HL-60 (cell line): ENCODE measurements around the gene ESR2.
A peak's percentile ranks its signal among the peaks of the same experiment; 100 is the strongest.

Experiments used
- DNase-seq, 2 experiments: peaks; one replicate each; pipeline ENCODE4 v3.0.0-alpha.2; 2010 to 2020; ENCODE audit warnings: low read depth in 1 of 2, low spot score in 1 of 2
- H3K27ac ChIP-seq: fragments of 250-450 bp; sonication (Bioruptor Pico); replicated peaks from 2 replicates; pipeline ENCODE4 v1.5.1; 2020; ENCODE audit warnings: mild to moderate bottlenecking, moderate library complexity
- H3K27me3 ChIP-seq: fragments of 250-450 bp; sonication (Bioruptor Pico); 2 replicates; pipeline ENCODE4 v1.5.1; 2021; ENCODE audit warnings: mild to moderate bottlenecking, moderate library complexity; ENCODE audit not compliant: insufficient read depth, poor library complexity, severe bottlenecking
- H3K4me3 ChIP-seq: replicated peaks from 2 replicates; pipeline ENCODE4 v1.5.1; 2011; ENCODE audit warnings: mild to moderate bottlenecking, control low read depth, low read length; ENCODE audit not compliant: insufficient read depth
- GABPA ChIP-seq: IDR thresholded peaks from 2 replicates; pipeline ENCODE4 v1.6.1; 2012; ENCODE audit warnings: low read depth
- POLR2AphosphoS5 ChIP-seq: IDR thresholded peaks from 2 replicates; pipeline ENCODE4 v1.6.1; 2012; ENCODE audit warnings: low read depth
- SPI1 ChIP-seq: IDR thresholded peaks from 2 replicates; pipeline ENCODE4 v1.6.1; 2012; ENCODE audit warnings: low read depth, mild to moderate bottlenecking, borderline replicate concordance
- long read RNA-seq: library from polyadenylated mRNA; unstranded; transcript quantifications from one replicate; pipeline ENCODE4 v2.0.0, GENCODE V29; 2020
- TF ChIP-seq, protein P1 (sequence below): IDR thresholded peaks from 2 replicates; pipeline ENCODE4 v1.6.1; 2012; ENCODE audit warnings: low read depth; ENCODE audit not compliant: insufficient replicate concordance
- TF ChIP-seq, protein P2 (sequence below): IDR thresholded peaks from one replicate; pipeline ENCODE4 v1.5.1; 2011; ENCODE audit warnings: low read length, control low read depth, inconsistent platforms; ENCODE audit not compliant: insufficient read depth

ESR2 gene
- long read RNA-seq, partial matches to known transcripts, result 2 of 3 reads
- long read RNA-seq, other reads (novel, unspliced or antisense), result 1 of 3 reads

DNA sequence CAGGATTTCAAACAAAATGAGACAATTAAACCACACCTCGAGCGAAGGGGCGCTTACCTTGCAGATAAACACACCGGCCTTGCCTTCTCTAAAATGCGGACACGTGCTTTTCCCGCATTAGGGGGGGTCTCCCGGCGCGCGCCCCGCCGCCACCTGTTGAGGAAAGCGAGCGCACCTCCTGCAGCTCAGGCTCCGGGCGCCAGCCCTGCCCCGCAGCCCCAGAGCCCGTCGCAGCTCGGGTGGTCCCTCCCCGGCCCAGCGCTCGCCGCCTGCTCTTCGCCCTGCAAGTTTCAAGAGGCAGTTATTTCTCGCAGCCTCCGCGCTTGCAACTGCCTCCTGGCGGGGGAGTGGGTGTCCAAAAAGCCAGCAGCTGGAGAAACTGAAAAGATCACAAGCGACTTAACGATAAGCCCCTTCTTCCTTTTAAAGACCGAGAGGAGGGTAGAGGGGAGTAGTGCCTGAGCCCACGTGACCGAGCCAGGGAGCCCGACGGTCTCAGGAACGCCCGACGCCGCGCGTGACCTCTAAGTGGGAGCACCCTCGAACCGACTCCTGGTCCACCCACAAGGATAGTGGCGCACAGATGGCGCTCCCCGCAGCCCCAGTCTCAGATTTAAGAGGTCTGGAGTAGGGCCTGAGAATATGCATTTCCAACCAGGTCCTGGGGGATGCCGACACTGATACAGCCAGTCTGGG is at the start of gene ESR2:
TSS of gene ESR2 (minus strand) at position 396 of the 696 bp plus-strand sequence. CDS start 11,386 bp downstream, outside the sequence.
- DNase-seq, result no peak
- Histone ChIP-seq H3K4me3 (no peak within 1 kb of the TSS), H3K27ac (no peak within 1 kb of the TSS), H3K27me3 (peaks cover 8% of the 10 kb centered on the region)
- TF ChIP-seq SPI1, result no peak
- no peak for TF ChIP-seq GABPA
- TF ChIP-seq POLR2AphosphoS5, result no peak
- TF ChIP-seq, protein P1, sequence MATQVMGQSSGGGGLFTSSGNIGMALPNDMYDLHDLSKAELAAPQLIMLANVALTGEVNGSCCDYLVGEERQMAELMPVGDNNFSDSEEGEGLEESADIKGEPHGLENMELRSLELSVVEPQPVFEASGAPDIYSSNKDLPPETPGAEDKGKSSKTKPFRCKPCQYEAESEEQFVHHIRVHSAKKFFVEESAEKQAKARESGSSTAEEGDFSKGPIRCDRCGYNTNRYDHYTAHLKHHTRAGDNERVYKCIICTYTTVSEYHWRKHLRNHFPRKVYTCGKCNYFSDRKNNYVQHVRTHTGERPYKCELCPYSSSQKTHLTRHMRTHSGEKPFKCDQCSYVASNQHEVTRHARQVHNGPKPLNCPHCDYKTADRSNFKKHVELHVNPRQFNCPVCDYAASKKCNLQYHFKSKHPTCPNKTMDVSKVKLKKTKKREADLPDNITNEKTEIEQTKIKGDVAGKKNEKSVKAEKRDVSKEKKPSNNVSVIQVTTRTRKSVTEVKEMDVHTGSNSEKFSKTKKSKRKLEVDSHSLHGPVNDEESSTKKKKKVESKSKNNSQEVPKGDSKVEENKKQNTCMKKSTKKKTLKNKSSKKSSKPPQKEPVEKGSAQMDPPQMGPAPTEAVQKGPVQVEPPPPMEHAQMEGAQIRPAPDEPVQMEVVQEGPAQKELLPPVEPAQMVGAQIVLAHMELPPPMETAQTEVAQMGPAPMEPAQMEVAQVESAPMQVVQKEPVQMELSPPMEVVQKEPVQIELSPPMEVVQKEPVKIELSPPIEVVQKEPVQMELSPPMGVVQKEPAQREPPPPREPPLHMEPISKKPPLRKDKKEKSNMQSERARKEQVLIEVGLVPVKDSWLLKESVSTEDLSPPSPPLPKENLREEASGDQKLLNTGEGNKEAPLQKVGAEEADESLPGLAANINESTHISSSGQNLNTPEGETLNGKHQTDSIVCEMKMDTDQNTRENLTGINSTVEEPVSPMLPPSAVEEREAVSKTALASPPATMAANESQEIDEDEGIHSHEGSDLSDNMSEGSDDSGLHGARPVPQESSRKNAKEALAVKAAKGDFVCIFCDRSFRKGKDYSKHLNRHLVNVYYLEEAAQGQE, result no peak
- TF ChIP-seq, protein P2, sequence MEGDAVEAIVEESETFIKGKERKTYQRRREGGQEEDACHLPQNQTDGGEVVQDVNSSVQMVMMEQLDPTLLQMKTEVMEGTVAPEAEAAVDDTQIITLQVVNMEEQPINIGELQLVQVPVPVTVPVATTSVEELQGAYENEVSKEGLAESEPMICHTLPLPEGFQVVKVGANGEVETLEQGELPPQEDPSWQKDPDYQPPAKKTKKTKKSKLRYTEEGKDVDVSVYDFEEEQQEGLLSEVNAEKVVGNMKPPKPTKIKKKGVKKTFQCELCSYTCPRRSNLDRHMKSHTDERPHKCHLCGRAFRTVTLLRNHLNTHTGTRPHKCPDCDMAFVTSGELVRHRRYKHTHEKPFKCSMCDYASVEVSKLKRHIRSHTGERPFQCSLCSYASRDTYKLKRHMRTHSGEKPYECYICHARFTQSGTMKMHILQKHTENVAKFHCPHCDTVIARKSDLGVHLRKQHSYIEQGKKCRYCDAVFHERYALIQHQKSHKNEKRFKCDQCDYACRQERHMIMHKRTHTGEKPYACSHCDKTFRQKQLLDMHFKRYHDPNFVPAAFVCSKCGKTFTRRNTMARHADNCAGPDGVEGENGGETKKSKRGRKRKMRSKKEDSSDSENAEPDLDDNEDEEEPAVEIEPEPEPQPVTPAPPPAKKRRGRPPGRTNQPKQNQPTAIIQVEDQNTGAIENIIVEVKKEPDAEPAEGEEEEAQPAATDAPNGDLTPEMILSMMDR, result no peak

DNA sequence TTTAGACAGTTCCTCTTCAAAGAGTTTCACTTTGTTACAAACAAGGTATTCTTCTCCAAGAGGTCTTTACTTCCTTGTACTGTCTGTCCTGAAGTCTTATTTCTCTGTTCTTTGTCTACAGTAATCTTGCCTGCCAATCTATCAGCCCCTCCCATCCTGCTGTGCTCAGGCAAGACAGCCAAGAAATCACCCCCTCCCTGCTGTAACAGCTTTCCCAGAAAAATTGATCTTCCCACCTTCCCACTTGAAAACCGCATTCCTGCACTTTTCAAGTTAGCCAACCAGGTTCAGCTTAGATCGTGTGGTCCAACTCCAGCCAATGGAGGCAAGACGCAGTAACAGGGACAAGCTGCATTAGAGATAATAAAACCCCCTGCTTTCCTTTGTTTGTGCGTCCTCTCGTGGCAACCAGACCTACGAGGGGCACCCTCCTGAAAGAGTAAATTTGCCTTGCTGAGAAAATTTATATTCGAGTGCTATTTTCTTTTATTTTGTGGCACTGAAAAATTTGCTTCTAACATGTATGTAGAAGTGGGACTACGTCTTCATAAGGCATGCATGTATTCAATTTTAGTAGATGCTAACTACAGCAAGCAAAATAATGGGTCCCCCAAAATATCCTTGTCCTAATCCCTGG is 46.5 kb upstream of the ESR2 start:
- DNase-seq, result no peak
- Histone ChIP-seq H3K27ac (no peak overlapping the region), H3K4me3 (no peak overlapping the region), H3K27me3 (no peaks in the 10 kb centered on the region)
- TF ChIP-seq POLR2AphosphoS5, result no peak
- TF ChIP-seq, protein P1, result no peak
- TF ChIP-seq, protein P2, result no peak
- no peak for TF ChIP-seq GABPA
- no peak for TF ChIP-seq SPI1

DNA sequence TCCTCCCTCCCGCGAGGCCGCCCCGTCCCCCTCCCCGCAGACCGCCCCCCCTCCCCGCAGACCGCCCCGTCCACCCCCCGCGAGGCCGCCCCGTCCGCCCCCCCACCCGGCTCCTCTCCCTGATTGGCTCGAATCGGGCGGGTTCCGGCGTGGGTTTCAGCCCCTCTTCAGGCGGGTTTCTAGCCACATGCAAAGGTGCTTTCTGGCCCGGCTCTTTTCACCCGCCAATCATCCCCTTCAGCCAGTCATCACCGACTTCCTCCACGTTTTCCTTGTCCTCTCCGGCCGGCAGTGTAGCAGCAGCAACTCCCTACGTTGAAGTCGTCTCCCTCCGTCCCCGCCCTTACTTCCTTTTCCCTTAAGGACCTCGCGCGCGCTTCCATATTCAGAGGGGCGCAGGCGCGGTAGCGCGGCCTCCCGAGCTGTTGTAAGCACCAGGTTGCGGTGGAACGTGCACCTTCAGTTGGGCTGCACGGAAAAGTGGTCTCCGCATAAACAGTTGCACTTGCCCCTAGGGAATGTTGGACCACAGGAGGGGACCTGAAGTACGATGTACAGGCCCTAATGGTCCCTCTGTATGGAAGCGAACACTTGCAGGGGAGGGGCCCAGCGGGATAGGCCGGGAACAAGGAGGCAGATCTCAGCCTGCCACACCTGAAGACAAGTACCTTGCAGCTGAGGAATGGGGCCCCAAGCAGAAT is 44.6 kb upstream of the ESR2 start:
- TF ChIP-seq SPI1 (no peak), POLR2AphosphoS5 (peak; percentile 77; the same call in 1 of the 2 replicates), GABPA (0 out of 2 replicates have a peak, but pooled peaks have one; percentile 48)
- TF ChIP-seq, protein P2, result no peak
- TF ChIP-seq, protein P1, result no peak
- Histone ChIP-seq H3K27ac (peak overlapping the region; percentile 88), H3K4me3 (peak overlapping the region; percentile 56), H3K27me3 (no peaks in the 10 kb centered on the region)
- DNase-seq, result peak; percentile 85 to 94
